Measurements from ENCODE around the gene MMAB. TPM values are rescaled to one million over a fixed set of nuclear protein-coding genes. Genes with fewer than 3 reads are reported as not detected.

MMAB gene
- total and polyA plus RNA-seq, 2 donors (not counting 3 experiments of a cell fraction or from before 2014, with no cell fraction given) = 39.1 to 46.0 TPM

GRCh38 chr12:109621901-109622364, 48.6 kb upstream of the MMAB start:
- Histone ChIP-seq H2AFZ (ENCODE audit: low read depth, low read length) (no peak overlapping the region), H3K9me3 (replicated peaks; ENCODE audit: control insufficient read depth, insufficient read depth, low read length) (no peaks in the 10 kb centered on the region), H3K4me3 (replicated peaks in 1 of 3; ENCODE audit: insufficient read depth in 1 of 3, low read depth in 1 of 3, low read length in 3 of 3) (no peak overlapping the region), H3K27me3 (ENCODE audit: control insufficient read depth in 2 of 2, insufficient read depth in 2 of 2, low read length in 2 of 2) (peaks cover 0 to 2% of the 10 kb centered on the region in 2 experiments), H3K79me2 (ENCODE audit: control insufficient read depth, insufficient read depth, low read length) (no peaks in the 10 kb centered on the region), H3K27ac (ENCODE audit: insufficient read depth, low read depth, low read length) (no peak overlapping the region), H3K9me1 (replicated peaks; ENCODE audit: control insufficient read depth, extremely low read depth, insufficient read depth, low read length) (no peaks in the 10 kb centered on the region), H3K36me3 (ENCODE audit: control insufficient read depth in 2 of 2, extremely low read depth in 1 of 2, insufficient read depth in 2 of 2, low read length in 2 of 2) (no peaks in the 10 kb centered on the region), H4K20me1 (replicated peaks; ENCODE audit: control insufficient read depth, extremely low read depth, insufficient read depth, low read length) (no peaks in the 10 kb centered on the region), H3K4me2 (ENCODE audit: insufficient read depth, low read length) (no peak overlapping the region), H3K4me1 (ENCODE audit: control insufficient read depth, extremely low read depth, insufficient read depth, low read length) (no peaks in the 10 kb centered on the region), H3K9ac (replicated peaks; ENCODE audit: extremely low read depth, insufficient read depth, low read length) (no peak overlapping the region)
- TF ChIP-seq MAX (IDR thresholded peaks at IDR 0.05; ENCODE audit: insufficient read depth, insufficient read length) (no peak), POLR2A (IDR thresholded peaks at IDR 0.05; ENCODE audit: low read depth, low read length) (no peak), EZH2 (IDR thresholded peaks at IDR 0.05; ENCODE audit: borderline replicate concordance, low read depth, low read length, severe bottlenecking) (no peak), FOS (IDR thresholded peaks at IDR 0.05; ENCODE audit: borderline replicate concordance, insufficient read depth, low read length) (no peak), CTCF (IDR thresholded peaks at IDR 0.05; ENCODE audit: extremely low read depth in 1 of 2, insufficient read depth in 1 of 2, low read depth in 1 of 2, low read length in 2 of 2) (no peak), GATA2 (IDR thresholded peaks at IDR 0.05; ENCODE audit: insufficient read depth, insufficient read length, low read depth, low read length) (no peak), JUN (IDR thresholded peaks at IDR 0.05; ENCODE audit: borderline replicate concordance, insufficient read depth, insufficient read length, low read depth) (no peak), MYC (IDR thresholded peaks at IDR 0.05; ENCODE audit: low read depth, low read length) (no peak), POLR2AphosphoS5 (IDR thresholded peaks at IDR 0.05; ENCODE audit: insufficient read depth, low read depth, low read length) (no peak)
- no peak for FAIRE-seq
- POLR2A ChIA-PET = no interaction called here
- dilution Hi-C loops (cut with MboI; ENCODE audit: extremely low pct_ligation_motif_present, low sequenced_read_pairs) = no loop called here
- intact Hi-C loops (cut with micrococcal nuclease) = no loop called here
- no peak for DNase-seq (ENCODE audit: low read depth, low spot score)
- CTCF ChIA-PET = interaction anchor here (2.1 kb wide), 1 partner anchor 24 kb away, joined by 5 read pairs; no protein-coding TSS in a partner anchor
- no TSS peak for BruUV-seq (replicated peaks)

Measured in endothelial cell of umbilical vein (primary cell).